Measurements from ENCODE around the gene POLR3A. TPM values are rescaled to one million over a fixed set of nuclear protein-coding genes. Genes with fewer than 3 reads are reported as not detected.

POLR3A gene
- total RNA-seq, 1 experiment from 2014 or later, result 38.0 TPM

DNA sequence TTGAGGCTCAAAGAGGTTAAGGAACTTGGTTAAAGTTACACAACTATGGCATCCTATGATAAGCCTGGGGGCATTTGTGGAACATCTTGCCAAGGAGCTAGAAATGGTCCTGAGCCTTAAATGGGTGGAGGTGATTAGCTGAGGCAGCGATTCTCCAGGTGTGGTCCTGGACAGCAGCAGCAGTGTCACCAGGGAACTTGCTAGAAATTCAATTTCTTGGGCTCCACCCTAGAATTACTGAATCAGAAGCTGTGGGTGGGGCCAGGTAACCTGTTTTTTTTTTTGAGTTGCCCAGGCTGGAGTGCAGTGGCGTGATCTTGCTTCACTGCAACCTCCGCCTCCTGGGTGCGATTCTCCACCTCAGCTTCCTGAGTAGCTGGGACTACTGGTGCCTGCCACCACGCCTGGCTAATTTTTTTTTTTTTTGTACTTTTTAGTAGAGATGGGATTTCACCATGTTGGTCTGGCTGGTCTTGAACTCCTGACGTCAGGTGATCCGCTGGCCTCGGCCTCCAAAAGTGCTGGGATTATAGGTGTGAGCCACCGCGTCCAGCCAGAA, 17.5 kb upstream of the POLR3A start:
- Histone ChIP-seq H4K20me1 (ENCODE audit: control insufficient read depth, insufficient read depth, insufficient read length) (peaks cover 3% of the 10 kb centered on the region), H3K4me1 (ENCODE audit: insufficient read depth, low read length) (no peaks in the 10 kb centered on the region), H3K56ac (ENCODE audit: insufficient read length, low read depth, low read length) (no peak overlapping the region), H4K8ac (replicated peaks; ENCODE audit: insufficient read length, low read depth, low read length) (no peak overlapping the region), H3K27ac (ENCODE audit: insufficient read length, low read depth, low read length) (no peak overlapping the region), H3K79me2 (ENCODE audit: insufficient read depth, low read length) (no peaks in the 10 kb centered on the region), H3K9me3 (ENCODE audit: control insufficient read depth, low read depth, low read length) (no peaks in the 10 kb centered on the region), H2AFZ (ENCODE audit: low read length) (no peak overlapping the region), H3K9ac (ENCODE audit: extremely low read depth, insufficient read length, low read length) (no peak overlapping the region), H3K27me3 (ENCODE audit: insufficient read depth, low read length) (no peaks in the 10 kb centered on the region), H3K4ac (ENCODE audit: low read depth, low read length) (no peak overlapping the region), H3K79me1 (ENCODE audit: insufficient read depth, low read depth, low read length, poor library complexity, severe bottlenecking) (no peaks in the 10 kb centered on the region), H2BK5ac (ENCODE audit: insufficient read length, low read length) (no peak overlapping the region), H3K23ac (ENCODE audit: insufficient read length, low read depth, low read length) (no peak overlapping the region), H2BK120ac (ENCODE audit: low read depth, low read length, poor library complexity, severe bottlenecking) (no peak overlapping the region), H2BK20ac (ENCODE audit: low read depth, low read length, poor library complexity, severe bottlenecking) (no peak overlapping the region), H3K4me2 (ENCODE audit: insufficient read depth, insufficient read length, low read length) (no peak overlapping the region), H4K91ac (ENCODE audit: insufficient read length, low read depth, low read length) (no peak overlapping the region), H3K23me2 (ENCODE audit: insufficient read length, low read depth, low read length, poor library complexity, severe bottlenecking) (no peaks in the 10 kb centered on the region), H3K14ac (ENCODE audit: insufficient read depth, low read length) (no peak overlapping the region), H2BK15ac (ENCODE audit: low read depth, low read length) (no peak overlapping the region), H2BK12ac (ENCODE audit: insufficient read length, low read depth, low read length) (no peak overlapping the region), H3K18ac (ENCODE audit: insufficient read length, low read depth, low read length) (no peak overlapping the region), H2AK5ac (ENCODE audit: insufficient read length, low read length) (no peak overlapping the region), H4K5ac (ENCODE audit: insufficient read length, low read depth, low read length) (no peak overlapping the region), H3T11ph (ENCODE audit: low read length) (no peak overlapping the region)
- H3K27ac Mint-ChIP-seq, result no peak overlapping the region
- TF ChIP-seq, protein P1, sequence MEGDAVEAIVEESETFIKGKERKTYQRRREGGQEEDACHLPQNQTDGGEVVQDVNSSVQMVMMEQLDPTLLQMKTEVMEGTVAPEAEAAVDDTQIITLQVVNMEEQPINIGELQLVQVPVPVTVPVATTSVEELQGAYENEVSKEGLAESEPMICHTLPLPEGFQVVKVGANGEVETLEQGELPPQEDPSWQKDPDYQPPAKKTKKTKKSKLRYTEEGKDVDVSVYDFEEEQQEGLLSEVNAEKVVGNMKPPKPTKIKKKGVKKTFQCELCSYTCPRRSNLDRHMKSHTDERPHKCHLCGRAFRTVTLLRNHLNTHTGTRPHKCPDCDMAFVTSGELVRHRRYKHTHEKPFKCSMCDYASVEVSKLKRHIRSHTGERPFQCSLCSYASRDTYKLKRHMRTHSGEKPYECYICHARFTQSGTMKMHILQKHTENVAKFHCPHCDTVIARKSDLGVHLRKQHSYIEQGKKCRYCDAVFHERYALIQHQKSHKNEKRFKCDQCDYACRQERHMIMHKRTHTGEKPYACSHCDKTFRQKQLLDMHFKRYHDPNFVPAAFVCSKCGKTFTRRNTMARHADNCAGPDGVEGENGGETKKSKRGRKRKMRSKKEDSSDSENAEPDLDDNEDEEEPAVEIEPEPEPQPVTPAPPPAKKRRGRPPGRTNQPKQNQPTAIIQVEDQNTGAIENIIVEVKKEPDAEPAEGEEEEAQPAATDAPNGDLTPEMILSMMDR (conservative IDR thresholded peaks at IDR 0.05), result no peak
- no peak overlapping the region for H3K4me3 Mint-ChIP-seq
- no peak for DNase-seq
- H3K4me1 Mint-ChIP-seq, result peaks cover 24 to 25% of the 10 kb centered on the region in 2 experiments
- H3K27me3 Mint-ChIP-seq (ENCODE audit: low read depth), result no peaks in the 10 kb centered on the region; the same call in 1 of the 2 replicates
- H3K36me3 Mint-ChIP-seq (ENCODE audit: insufficient read depth in 1 of 3, low read depth in 3 of 3), result peaks cover 7 to 17% (median 11%) of the 10 kb centered on the region in 3 experiments; a peak in 5 of 7 replicates
- WGBS (ENCODE audit: extremely low coverage, insufficient read length, low lambda C conversion rate), result no CpG with 5 or more reads among the region's 10 CpGs
- H3K9me3 Mint-ChIP-seq, result no peaks in the 10 kb centered on the region
